GM19372 (cell line): ENCODE results near the gene FTCD.
"Not testable (repeated sequence)": the region's sequence is repeated elsewhere in the genome, so short reads cannot be mapped to it uniquely, and the experiment has no call there.

Experiments used
- ATAC-seq: cut with Tn5 transposase; IDR thresholded peaks from one replicate; pipeline ENCODE4 v1.9.1; 2021; ENCODE audit warnings: mild to moderate bottlenecking, low read depth, moderate library complexity; ENCODE audit not compliant: unreplicated experiment

Gene FTCD

DNA sequence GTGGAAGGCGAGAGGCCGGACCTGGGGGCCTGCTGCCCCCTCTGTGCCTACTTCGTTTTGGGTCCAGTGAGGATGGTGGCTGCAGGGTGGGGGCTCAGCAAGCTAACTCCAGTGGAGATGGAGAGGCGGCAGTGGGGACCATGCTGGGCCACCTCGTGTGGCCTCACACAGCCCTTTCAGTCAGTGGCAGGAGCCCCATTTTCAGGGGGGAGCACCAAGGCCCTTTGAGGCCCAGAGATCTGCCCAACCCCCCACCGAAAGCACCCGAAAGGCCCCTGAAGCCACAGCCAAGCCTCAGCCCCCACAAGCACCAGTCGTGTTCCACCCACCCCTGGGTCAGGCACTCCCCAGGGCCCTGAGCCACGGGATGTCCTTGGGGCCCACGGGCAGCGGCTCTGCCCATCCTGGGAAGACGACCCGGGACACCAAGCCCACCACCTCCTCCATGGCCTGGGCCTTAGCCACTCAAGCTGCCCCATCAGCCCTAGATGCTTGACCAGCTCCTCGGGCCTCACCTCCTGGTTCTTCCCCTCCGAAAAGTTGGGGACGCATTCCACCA is 345 bp downstream of the FTCD start:
- ATAC-seq = no peak

DNA sequence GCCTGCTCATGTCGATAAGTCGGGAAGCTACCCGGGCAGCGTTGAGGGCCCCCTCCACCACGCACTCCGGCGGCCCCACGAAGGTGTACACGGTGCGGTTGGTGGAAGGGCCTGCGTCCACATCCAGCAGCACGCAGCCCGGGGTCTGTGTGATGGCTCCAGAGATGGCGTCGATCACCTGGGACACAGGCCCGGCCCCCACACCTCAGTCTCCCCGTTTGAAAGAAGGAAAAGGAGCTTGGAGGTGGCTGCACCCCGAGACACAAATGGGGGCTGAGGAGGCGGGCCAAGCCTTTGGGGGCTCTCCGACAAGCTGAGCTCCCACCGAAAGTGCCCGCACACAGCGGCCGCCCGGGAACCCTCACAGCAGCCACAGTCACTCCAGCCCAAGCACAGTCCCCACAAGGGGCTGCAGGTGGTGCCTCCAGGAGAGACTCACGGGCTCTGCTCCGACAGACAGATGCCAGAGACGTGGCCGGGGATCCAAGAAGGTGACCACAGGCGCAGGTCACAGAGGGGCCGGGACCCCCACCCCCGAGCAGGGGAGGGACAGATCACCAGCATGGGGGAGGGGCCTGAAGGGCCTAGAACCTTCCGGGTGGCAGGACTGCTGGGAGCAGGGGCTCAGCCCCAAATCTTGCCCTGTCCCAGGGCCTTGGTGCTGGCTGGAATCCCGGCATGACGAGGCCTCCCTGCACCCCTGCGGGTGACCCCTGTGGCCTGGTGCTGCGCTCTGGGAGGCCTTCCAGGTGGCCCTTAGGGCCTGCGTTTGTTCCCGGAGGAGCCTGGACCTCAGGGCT is 1.0 kb downstream of the FTCD start:
- ATAC-seq = no peak

DNA sequence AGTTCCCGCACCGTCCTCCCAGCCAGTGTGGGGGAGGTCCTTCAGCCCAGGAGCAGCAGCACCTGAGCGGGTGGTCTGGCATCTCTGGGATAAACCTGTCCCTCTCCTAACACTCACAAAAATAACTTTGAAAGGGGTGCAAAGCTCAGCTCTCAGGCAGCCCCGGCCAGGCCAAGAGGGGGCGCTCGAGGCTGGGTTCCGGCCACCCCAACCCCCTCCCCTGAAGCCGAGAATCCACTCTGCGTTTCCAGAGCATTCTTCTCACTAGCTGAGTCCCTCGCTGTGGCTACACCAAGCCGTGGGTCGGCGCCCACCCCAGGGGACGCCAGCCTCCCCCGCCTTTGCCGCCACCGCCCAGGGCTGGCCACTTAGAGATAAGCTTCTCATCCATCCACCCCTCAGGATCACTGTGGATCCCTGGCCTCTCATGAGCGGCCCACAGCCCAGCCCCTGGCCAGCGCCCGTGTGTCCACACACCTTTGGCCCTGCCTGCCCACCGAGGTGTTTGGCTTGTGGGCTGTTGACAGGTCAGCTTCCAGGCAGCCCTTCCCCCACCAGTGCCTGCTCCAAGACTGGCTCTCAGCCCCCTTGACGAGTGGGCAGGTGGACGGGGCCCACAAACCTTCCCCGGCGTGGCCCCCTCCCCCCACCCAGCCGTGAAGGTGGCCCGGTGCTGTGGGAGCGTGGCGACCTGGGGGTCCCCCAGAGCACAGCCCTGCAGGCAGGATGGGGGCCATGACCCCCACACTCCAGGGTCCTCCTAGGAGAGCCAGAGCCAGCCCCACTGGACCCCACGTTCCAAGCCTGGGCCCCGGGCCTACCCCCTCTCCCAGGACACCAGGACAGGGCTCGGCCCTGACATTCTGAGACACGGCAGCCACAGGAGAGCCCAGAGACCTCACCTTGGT is 1.9 kb downstream of the FTCD start:
- ATAC-seq = no peak

DNA sequence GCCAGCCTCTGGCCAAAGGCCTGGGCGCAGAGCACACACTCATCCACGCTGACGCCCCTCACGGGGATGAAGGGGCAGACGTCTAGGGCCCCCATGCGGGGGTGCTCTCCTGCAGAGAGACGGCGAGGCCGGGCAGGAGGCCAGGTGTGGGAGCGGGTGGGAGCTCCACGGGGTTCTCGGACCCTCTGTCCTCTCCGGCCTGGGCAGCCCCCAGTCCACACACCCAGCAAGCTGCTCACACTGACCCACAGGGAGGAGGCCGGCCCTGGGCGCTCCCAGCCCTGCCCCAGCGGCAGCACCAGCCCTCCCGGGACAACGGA is 2.5 kb downstream of the FTCD start:
- ATAC-seq = no peak

DNA sequence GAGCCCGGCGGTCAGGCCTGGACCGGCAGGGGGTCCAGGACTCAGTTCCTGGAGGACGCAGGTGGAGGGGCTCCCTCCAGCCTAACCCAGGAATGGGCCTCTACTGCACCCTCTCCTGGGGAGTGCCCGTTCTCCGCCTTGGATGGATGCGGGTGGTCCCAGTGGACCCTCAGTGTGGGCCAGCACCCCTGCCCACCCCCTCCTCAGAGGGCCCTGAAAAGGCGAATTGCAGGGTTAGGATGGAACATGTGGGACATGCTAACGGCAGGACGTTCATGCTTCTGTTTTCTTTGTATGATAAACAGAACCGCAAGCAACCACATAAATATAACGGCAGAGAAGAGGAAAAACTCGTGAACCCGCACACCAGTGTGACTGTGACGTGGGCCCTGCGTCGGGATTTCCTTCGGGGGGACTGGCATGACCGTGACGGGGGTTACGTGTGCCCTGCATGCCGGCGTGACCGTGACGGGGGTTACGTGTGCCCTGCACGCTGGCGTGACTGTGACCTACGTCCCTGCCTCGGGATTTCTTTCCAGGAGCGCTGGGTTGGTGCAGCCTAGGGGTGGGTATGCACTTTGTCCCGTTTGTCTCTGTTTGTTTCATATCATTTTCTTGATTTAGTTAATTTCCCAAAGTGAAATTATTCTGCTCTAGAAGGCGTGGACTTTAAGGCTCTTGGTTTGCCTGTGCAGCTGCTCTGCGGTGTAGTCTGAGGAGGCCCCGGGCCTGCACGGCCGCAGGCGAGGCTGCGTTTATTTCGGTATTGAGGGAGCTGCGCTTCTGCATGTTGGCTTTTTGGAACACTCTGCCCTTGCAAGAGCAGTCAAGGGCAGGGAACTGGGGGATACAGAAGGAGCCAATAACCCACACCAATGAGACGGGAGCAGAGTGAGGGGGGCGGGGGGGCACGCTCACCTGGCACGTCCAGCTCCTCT is 3.1 kb downstream of the FTCD start:
- ATAC-seq = no peak

DNA sequence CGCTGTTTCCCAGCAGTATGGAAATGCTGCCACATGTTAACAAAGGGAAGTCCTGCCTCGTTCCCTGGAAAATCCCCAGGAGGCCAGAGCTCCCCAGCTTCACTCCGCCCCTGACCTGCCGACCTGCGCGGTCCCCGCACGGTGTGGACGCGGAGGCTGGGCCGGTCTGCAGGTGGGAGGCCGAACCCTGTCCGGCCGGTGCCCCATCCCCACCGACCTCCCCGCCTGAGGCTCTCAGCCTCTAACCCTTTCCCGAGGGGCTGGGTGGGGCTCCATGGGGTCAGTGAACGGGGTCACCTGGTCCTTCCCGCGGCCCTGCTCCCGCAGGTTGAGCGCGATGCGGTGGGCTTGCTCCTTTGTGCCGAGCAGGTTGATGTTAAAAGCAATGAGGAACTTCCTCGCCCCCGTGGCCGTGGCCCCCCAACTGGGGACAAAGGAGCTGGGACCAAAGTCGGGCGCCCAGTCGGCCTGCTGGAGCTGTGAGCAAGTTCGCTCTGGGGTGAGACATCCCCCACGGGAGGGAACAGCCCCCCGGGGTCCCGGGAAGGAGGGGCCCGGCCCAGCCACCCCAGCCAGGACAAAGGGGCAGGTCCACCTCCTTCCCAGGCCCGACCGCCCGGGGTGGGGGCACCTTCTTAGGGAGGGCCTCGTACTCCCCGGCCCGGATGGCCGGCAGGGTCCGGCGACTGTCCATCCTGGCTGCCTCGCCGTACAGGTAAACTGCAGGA is 4.0 kb downstream of the FTCD start:
- no peak for ATAC-seq

DNA sequence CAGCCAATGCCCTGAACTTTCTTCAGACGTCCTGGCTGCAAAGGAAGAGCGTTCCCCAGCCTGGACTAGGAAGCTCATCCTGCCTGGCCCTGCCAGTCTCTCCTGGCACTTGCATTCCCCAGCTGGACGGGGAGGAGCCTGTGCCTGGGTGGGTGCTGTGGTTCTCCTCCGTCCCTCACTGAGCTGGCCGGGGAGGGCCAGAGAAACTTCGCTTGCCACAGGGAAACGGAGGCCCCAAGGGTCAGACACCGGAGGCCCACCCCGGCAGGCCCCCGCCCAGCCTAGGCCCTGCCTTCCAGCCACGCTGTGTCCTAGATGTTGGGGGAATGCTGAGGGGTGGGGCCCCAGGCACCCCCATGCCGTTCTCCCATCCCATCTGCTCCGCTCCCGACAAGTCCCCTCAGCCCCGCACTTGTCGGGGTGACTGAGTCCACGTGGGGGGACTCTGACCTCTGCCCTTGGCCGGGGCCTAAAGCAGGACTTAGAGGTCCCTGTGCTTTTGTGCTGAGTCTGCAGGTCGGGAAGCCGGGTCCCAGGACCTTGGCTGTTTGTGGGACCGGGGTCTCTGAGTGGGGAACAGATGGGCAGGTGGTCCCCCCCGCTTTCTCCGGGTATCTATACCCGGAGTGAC is 4.8 kb downstream of the FTCD start:
- no peak for ATAC-seq

DNA sequence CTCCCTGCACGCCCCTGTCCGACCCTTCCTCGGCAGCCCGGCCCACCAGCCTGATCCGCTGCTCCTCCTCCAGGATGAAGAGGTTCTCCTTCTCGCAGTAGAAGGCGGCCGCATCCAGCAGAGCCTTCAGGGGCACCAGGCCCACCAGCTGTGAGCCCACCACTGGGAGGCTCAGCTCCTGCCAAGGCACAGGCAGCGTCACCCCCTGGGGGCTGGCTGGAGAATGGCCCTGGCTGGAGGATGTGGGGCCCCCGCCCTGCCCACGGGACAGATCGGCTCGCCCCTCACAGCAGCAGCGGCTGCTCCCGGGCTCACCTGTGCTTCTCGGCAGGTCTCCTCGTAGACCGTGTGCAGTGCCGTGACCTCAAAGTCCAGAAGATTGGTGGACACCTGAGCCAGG is 5.3 kb downstream of the FTCD start:
- ATAC-seq = no peak

DNA sequence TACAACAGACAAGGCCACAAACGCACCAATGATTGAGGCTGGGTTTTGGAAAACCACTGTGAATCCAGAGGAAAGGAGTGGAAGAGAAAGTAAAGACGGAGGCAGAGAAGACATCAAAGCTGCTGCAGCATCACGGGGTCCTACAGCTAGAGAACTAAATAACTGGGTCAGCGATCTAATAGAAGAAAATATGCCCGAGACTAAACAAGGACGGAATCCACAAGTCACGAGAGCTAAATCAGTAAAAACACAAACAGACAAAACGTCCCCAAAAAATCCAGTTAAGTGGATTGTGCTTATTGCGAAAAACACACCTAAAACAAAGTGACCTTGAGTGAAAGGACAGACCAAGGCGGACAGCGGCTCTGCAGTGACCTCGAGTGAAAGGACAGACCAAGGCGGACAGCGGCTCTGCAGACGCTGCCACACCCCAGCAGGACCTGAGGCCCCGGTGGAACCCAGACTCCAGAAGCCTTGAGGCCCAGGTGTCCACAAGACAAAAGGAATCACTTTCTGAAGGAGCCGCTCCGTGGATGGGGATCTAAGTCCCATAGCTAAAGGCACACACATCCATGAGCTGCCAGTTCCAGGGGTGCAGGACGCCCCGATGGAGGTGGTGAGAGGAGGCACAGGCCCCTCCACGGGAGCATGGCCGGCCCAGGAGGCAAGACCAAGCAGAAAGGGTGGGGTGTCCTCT is 6.0 kb downstream of the FTCD start:
- no peak for ATAC-seq

DNA sequence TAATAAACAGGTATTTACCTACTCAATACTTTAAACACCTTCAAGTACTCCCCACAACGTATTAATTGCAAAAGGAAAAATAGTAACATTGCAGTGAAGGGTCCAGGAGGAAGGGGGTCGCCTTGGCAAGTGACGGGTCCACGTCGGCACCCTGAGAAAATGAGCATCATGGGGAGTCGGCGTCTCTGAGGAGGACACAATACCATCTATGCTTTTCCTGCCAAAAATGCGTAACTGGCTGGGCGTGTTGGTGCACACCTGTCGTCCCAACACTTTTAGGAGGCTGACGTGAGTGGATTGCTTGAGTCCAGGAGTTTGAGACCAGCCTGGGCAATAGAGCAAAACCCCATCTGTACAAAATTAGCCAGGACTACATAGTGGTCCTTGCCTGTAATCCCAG is 7.3 kb downstream of the FTCD start:
- no peak for ATAC-seq

DNA sequence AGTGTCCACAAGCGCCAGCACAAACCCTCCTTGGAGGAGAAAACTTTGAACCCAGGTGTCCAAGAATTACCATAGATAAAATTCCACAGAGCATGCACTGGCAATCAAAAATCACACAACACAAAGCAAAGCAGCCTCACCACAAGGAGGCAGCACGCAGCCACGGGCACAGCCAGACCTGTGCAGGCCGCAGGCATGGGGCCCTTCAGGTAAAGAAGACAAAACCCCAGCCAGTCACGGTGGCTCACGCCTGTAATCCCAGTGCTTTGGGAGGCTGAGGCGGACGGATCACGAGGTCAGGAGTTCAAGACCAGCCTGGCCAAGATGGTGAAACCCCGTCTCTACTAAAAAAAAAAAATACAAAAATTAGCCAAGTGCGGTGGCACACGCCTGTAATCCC is 8.0 kb downstream of the FTCD start:
- not testable (repeated sequence) for ATAC-seq

DNA sequence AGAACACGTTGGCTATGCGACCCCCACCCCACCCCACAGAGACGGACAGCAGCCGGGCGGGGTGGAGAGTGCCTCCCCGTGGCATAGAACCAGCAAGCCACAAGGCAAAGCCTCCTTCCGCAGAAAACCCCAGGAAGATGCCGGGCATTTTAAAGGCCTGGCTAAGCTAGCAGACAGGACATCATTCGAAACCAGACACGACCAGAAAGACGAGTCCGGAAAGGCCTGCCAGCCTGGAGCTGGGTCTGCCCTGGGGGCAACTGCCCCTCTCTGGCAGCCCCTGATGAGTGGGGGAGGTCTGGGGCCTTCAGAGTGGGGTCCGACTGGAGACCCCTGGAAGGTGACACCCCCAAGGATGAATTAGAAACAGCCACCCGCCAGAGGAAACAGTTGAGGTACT is 8.5 kb downstream of the FTCD start:
- no peak for ATAC-seq

DNA sequence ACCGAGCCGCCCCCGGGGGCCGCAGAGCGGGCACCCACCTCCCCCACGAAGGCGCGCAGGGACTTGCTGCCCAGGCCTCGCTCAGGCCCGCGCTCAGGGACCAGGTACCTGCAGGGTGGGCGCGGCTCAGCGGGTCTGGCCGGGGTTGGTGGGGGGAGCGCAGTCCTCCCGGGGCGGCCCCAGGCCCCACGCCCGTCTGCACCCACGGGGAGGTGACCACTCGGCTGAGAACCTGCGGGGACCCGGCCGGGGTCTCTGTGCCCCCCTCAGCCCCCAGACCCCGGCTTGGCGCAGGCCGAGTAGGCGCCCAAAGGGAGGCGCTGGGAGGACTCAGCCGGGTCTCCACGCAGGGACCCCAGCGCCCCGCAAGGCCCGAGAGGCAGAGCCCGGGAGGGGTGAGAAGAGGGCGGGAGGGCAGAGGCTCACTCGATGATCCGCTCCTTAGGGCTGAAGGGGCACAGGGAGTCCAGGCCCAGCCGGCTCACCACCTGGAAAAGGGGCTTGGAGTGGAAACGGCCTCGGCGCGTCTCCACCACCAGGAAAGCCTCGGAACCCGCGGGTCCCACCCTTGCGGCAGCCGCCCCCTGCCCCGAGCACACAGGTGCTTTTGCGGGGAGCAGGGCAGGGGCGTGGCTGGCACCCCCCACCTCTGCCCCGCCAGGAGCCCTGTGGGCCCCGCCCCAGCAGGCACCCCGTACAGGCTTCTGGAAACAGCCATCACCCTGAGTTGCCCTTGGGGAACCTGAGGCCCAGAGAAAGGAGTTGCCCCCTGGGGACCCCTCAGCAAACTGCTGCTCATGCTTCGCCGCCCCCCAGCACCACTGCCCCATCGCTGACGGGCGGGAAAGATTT is 9.3 kb downstream of the FTCD start:
- ATAC-seq = no peak

DNA sequence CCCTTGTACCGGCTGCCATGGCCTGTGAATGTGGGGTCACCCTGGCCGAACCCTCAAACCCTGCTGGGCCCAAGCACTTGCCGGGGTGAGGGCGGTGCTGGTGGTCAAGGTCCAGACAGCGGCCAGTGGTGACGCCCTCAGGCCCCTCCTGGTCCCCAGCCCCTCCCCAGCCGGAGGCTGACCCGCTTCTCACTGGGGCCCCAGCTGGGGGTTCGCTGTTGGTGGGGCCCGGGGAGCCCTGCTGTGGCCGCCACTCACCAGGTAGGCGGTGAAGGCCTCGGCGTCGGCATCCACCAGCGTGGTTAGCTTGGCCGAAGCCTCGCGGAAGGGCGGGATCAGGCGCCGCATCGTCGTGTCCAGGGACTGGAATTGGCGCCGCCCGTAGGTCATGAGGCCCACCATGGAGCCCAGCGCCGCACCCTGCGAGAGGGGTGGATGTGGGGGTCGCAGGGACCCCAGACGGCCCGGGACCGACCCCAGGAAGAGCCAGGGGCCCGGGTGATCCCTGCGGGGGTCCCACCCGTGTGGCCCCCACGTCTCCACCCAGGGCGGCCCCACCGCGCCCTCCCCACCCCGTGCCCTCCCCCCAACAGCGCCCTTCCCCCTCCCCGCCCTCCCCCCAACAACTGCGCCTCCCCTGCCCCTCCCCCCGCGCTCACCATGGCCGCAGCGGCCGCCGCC is 10.1 kb downstream of the FTCD start:
- no peak for ATAC-seq

DNA sequence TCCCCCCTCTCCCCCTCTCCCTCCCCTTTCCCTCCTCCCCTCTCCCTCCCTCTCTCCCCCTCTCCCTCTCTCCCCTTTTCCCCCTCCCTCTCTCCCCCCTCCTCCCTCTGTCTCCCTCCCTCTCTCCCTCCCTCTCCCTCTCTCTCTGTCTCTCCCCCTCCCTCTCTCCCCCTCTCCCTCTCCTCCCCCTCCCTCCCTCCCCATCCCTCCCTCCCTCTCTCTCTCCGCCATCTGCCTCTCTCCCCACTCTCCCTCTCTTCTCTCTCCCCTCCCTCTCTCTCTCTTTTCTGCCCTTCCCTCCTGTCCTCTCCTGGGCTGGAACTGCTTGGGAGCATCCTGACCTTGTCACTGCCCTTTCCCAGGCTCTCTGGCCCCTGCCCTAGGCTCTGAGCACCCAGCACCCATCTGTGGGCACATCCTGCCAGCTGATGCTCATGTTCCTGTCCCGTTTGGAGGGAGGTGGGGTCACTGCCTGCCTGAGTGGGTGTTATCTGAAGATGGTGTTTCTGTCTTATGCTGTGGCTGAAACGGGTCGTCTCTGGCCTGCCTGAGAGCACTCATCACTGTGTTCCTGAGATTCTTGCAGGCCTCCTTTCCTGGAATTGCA is 10.8 kb downstream of the FTCD start:
- no peak for ATAC-seq

DNA sequence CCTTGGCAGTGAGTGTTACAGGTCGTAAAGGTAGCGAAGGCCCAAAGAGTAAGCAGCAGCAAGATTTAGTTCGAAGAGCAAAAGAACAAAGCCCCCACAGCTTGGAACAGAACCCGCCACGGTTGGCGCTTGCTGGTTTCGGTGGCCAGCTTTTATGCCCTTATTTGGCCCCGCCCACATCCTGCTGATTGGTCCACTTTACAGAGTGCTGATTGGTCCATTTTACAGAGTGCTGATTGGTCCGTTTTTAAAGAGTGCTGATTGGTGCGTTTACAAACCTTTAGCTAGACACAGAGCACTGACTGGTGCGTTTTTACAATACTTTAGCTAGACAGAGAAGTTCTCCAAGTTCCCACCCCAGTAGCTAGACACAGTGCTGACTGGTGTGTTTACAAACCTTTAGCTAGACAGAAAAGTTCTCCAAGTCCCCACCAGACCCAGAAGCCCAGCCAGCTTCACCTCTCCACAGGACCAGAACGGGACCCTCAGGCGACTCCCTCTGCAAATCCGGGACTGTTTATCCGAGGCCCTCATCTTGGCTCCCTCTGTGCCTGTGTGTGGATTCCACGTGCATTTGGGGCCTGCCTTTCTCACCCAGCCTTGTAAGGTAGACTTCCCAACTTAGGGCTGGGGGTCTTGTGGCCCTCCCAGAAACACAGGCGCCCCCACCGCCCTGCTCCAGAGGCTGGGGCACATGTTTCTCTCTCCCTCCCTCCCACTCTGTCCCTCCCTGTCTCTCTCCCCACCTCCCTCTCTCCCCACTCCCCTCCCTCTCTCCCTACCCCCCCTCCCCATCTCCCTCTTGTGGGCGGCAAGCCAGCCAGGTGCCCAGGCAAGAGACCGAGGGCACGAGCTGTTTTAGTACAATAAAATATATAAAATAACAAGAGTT is 12.6 kb downstream of the FTCD start:
- ATAC-seq = no peak
